Measurements from ENCODE around the gene CLCN5.

Gene CLCN5

DNA sequence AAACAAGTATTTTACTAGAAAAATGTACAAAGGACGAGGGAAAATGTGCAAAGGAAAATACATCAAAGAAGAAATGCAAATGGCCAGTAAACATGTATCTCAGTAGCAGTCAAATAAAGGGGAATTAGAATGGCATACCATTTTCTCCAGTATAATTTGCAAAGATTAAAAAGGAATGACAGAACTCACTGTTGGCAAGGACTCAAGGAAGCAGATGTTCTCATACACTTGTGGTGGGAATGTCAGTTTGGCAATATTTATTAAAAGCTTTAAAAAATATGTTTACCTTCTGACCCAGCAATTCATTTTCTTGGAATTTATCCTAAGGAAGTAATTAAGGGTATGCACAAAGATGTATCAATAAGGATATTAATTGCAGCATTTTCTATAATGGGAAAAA lies 7.6 kb downstream of the CLCN5 start:
- in situ Hi-C loops (cut with MboI; ENCODE audit: low sequenced_read_pairs): no loop called here

DNA sequence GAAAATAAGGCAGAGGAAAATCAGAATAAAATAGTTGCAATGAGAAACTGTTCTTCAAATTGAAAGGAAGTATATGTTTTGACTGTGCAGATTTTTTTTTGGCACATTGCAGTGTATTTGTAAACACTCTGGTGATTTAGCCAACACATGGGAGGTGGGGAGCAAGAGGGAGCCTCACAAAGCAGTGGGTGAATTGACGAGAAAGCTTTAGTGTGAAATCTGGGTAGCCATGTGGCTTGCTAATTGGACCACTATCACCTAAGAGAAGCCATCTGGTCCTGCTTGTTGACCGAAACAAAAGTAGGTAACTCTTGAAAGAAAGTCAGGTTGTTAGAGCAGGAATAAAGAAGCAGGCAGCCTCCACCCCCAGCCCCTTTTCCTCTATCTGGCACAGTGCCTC lies 10.4 kb downstream of the CLCN5 start:
- in situ Hi-C loops (cut with MboI; ENCODE audit: low sequenced_read_pairs): no loop called here

GRCh38 chrX:49934148-49934547 lies 11.8 kb downstream of the CLCN5 start:
- in situ Hi-C loops (cut with MboI; ENCODE audit: low sequenced_read_pairs): no loop called here

DNA sequence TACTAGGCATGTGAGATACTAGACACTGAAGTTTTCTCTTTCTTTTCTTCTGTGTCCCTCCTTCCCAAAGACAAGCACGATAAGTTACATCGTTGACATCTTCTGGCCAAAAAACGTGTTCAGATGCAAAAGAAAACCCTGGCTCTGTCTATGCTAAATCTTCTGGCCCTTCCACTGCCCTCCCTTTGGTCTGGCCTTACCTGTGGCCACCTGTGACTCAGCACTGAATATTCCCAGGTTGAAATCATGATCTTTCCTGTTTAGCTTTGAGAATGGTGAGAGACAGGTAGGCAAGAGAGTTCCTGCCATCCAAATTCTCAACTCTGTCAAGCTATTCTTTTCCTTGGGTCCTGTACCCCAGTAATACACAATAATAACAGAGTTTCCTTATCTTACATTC lies 12.3 kb downstream of the CLCN5 start:
- in situ Hi-C loops (cut with MboI; ENCODE audit: low sequenced_read_pairs): no loop called here

DNA sequence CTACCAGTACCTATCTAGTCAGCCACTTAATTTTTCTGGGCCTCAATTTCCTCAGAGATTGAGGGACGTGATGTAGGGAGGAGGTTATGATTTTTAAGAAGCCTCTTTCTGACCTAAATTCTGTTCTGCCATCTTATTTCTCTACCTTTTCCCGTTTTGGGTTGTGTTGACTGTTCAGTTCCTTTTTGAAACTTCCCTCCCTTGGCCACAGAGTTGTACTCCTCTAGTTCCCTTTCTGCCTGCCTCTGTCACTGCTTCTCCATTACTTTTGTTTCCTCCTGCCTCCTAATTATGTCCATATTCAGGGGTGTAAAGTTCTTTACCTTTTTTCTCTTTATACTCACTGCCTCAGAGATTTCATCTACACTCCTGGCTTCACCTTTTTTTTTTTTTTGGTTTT lies 25.4 kb downstream of the CLCN5 start:
- in situ Hi-C loops (cut with MboI; ENCODE audit: low sequenced_read_pairs): no loop called here

GRCh38 chrX:49949961-49950360 lies 27.6 kb downstream of the CLCN5 start:
- in situ Hi-C loops (cut with MboI; ENCODE audit: low sequenced_read_pairs): no loop called here

DNA sequence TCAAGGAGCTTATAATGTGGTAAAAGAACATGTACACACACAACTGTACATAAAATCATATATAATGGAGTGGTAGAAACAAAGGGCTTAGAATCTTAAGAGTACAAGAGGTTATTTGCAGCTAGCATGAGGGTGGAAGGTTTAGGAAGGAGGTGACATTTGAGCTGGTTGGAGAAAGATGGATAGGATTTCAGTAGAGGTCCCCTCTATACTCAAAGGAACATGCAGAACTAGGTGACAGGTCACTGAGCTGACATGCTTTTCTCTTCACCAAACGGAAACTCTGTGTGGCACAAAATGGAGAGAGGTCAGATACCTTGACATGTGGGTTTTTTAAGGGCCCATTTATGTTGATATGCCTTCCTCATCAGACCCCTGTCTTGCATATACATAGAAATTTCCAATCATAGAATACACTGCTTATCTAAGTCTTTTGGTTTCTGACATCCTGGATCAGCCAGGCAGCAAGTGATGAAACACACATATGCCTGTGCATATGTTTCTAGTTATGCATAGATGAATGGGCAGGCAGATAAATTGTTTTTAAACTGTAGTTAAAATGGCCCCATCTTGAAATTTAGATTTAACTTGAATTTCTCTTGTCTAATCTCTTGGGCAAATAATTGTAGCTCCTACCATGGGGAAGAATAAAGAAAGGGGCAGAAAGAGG lies 29.3 kb downstream of the CLCN5 start:
- in situ Hi-C loops (cut with MboI; ENCODE audit: low sequenced_read_pairs): no loop called here

GRCh38 chrX:49956313-49956712 lies 33.9 kb downstream of the CLCN5 start:
- in situ Hi-C loops (cut with MboI; ENCODE audit: low sequenced_read_pairs): no loop called here

- in situ Hi-C loops (cut with MboI; ENCODE audit: low sequenced_read_pairs): no loop called here
Measured at GRCh38 chrX:49958727-49959485, 36.5 kb downstream of the CLCN5 start.

GRCh38 chrX:49959602-49960001 lies 37.2 kb downstream of the CLCN5 start:
- in situ Hi-C loops (cut with MboI; ENCODE audit: low sequenced_read_pairs): no loop called here

DNA sequence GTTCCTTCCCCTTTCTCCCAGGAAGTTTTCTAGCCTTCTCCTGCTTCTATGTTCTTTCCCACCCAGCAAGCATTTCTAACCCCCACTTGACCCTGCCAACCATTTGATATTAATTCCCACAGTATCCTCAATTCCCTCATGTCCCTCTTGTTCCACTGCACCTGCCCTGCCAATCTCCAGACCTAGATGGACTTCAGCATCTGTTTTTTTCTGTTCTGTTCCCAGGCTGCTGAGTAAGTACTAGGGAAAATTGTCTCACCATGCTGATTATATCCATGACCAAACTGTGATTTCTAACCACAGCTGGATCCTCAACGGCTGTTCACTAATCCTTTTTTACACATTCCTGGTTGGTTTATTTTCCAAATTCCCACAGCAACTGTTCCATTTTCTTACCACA lies 37.7 kb downstream of the CLCN5 start:
- in situ Hi-C loops (cut with MboI; ENCODE audit: low sequenced_read_pairs): no loop called here

- in situ Hi-C loops (cut with MboI; ENCODE audit: low sequenced_read_pairs): no loop called here
Measured at GRCh38 chrX:49970674-49971073, 48.3 kb downstream of the CLCN5 start.

DNA sequence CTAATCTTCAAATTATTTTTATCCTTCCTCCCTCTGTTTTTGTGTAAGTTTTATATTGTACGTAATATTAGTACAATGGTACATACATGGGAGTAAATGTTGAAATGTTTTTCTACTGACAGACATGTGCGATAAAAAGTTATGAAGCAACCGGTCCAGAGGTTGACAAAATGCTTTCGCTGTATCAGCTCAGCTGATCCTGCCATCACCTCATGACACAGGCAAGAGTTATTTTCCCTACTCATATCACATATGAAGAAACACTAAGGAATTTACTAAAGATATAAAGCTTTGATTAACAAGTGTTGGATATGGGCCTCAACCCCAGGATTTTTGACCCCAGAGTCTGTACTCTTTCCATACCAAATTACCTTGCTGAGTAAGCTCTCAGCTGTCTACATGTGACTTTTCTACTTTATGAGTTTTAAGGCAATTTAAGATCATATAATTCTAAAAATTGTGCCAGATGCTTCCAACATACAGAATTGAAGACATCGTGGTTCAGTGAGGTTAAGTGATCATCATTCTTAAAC lies 50.0 kb downstream of the CLCN5 start:
- in situ Hi-C loops (cut with MboI; ENCODE audit: low sequenced_read_pairs): no loop called here

DNA sequence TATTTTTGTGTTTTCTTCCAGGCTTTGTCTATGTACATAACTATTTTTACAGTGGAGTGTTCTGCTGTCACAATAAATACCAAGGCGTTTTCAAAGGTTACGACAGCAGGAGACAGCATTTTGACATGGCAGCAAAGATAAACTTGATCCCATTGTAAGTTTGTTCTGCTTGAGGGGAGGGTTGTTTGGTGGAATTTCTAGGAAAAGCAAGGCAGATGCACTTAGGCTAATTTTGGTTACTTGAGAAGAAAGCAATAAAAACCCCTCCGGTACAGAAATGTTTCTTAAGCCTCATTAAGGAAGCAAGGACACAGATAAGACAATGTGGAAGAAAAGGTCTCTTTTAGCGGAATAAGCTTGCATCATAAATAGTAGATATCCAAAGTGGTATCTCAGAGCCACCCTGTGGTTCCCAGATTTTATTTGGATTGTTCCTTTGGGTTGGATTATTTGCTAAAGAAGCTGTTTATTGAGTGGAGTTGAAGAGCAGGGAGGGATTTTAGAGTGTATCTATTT lies 54.3 kb downstream of the CLCN5 start:
- in situ Hi-C loops (cut with MboI; ENCODE audit: low sequenced_read_pairs): no loop called here

GRCh38 chrX:49977319-49978090 lies 55.1 kb downstream of the CLCN5 start:
- in situ Hi-C loops (cut with MboI; ENCODE audit: low sequenced_read_pairs): no loop called here

- in situ Hi-C loops (cut with MboI; ENCODE audit: low sequenced_read_pairs): no loop called here
Measured at GRCh38 chrX:49978176-49978575, 55.8 kb downstream of the CLCN5 start.

- in situ Hi-C loops (cut with MboI; ENCODE audit: low sequenced_read_pairs): no loop called here
Measured at GRCh38 chrX:49986058-49986457, 63.7 kb downstream of the CLCN5 start.

DNA sequence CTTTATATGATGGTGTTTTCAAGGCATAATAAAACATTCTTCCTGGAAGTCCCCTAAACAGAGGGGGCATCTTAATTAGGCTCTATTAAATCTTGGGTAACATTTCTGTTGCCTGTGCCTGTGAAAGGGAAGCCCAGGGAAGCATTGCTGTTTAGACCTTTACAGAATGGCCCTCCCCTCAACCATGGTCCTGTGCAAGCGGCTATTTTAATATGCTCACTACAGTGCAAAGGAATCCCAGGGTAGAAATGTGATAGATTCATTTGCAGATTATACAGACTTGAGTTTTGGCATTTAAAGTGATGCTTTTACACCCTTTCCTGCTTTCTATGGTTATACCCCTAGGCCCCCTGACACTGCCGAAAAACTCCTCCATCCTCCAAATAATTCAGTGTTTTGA lies 65.3 kb downstream of the CLCN5 start:
- in situ Hi-C loops (cut with MboI; ENCODE audit: low sequenced_read_pairs): no loop called here

- in situ Hi-C loops (cut with MboI; ENCODE audit: low sequenced_read_pairs): no loop called here
Measured at GRCh38 chrX:49988143-49988542, 65.7 kb downstream of the CLCN5 start.

DNA sequence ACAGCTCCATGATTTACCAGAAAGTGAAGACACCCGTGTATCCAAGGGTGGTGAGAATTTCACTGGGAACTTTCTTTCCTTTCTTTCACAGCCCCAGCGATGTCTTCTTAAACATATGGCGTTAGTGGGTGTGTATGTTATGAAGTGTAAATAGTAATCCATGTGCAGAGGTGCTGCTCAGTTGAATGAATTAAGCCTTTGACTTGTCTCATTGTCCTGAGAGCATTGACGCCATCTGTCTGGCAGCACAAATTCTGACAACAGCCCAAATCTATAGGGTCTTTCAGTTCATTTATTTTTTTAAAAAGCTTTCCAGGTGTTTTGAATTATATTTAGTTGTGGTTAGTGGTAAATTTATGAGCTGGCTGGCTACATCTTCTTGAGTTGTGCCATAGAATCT lies 69.4 kb downstream of the CLCN5 start:
- in situ Hi-C loops (cut with MboI; ENCODE audit: low sequenced_read_pairs): no loop called here

GRCh38 chrX:49992853-49993252 lies 70.5 kb downstream of the CLCN5 start:
- in situ Hi-C loops (cut with MboI; ENCODE audit: low sequenced_read_pairs): no loop called here
